ENCODE data around the gene R3HCC1L. TPM values are rescaled to one million over a fixed set of nuclear protein-coding genes. Genes with fewer than 3 reads are reported as not detected.

R3HCC1L gene
- total RNA-seq, 8 experiments from 2014 or later = 13.7 to 22.7 (median 20.0) TPM

GRCh38 chr10:98268694-98269431 lies 134.4 kb downstream of the R3HCC1L start:
- H3K27ac ChIP-seq = peak overlapping the region in 1 of 2 donors; percentile 28
- H3K4me1 ChIP-seq (replicated peaks in 1 of 2) = peaks cover 26 to 38% of the 10 kb centered on the region in 2 donors
- peak overlapping the region in 4 of 5 donors; percentile 15 to 27 (median 18) for H3K4me3 ChIP-seq
- in situ Hi-C loops (cut with MboI; ENCODE audit: low pct_unique_long_range_greater_than_20kb in 2 of 9, low sequenced_read_pairs in 9 of 9, unreplicated experiment in 9 of 9) = no loop called here
- 17 to 80% (median 42%) methylated on average over 1 to 6 of the region's 17 CpGs; no CpG with 5 or more reads in 5 of the 10 experiments for WGBS, 10 experiments
- ATAC-seq (replicated peaks in 6 of 8) = peak in 2 of 8 experiments; percentile 3 to 5

- ATAC-seq (replicated peaks in 6 of 8) = peak; percentile 7 to 57 (median 20)
- in situ Hi-C loops (cut with MboI; ENCODE audit: low pct_unique_long_range_greater_than_20kb in 2 of 9, low sequenced_read_pairs in 9 of 9, unreplicated experiment in 9 of 9) = no loop called here
- H3K4me3 ChIP-seq = no peak overlapping the region
- 20 to 73% methylated on average over 1 to 3 of the region's 8 CpGs; no CpG with 5 or more reads in 8 of the 10 experiments for WGBS, 10 experiments
- H3K27ac ChIP-seq = no peak overlapping the region
- H3K4me1 ChIP-seq (replicated peaks in 1 of 2) = peaks cover 26 to 38% of the 10 kb centered on the region in 2 donors
These were observed 135.0 kb downstream of the R3HCC1L start for GRCh38 chr10:98269435-98269912.

GRCh38 chr10:98270073-98270740 lies 135.8 kb downstream of the R3HCC1L start:
- in situ Hi-C loops (cut with MboI; ENCODE audit: low pct_unique_long_range_greater_than_20kb in 2 of 9, low sequenced_read_pairs in 9 of 9, unreplicated experiment in 9 of 9) = no loop called here
- no peak overlapping the region for H3K27ac ChIP-seq
- H3K4me1 ChIP-seq (replicated peaks in 1 of 2) = peaks cover 26 to 38% of the 10 kb centered on the region in 2 donors
- no peak for ATAC-seq (replicated peaks in 6 of 8)
- H3K4me3 ChIP-seq = no peak overlapping the region
- 8 to 83% (median 60%) methylated on average over 1 to 5 of the region's 10 CpGs; no CpG with 5 or more reads in 3 of the 10 experiments for WGBS, 10 experiments

- in situ Hi-C loops (cut with MboI; ENCODE audit: low pct_unique_long_range_greater_than_20kb in 2 of 9, low sequenced_read_pairs in 9 of 9, unreplicated experiment in 9 of 9) = no loop called here
- 80 to 85% methylated on average over 1 to 2 of the region's 2 CpGs; no CpG with 5 or more reads in 8 of the 10 experiments for WGBS, 10 experiments
- no peak overlapping the region for H3K4me3 ChIP-seq
- no peak for ATAC-seq (replicated peaks in 6 of 8)
- H3K27ac ChIP-seq = no peak overlapping the region
- H3K4me1 ChIP-seq (replicated peaks in 1 of 2) = peaks cover 23 to 34% of the 10 kb centered on the region in 2 donors
These were observed 136.3 kb downstream of the R3HCC1L start for GRCh38 chr10:98270786-98271185.

GRCh38 chr10:98272245-98272644 lies 137.8 kb downstream of the R3HCC1L start:
- WGBS, 10 experiments = 88 to 93% methylated on average over 3 to 4 of the region's 8 CpGs; no CpG with 5 or more reads in 8 of the 10 experiments
- Histone ChIP-seq H3K27ac (no peak overlapping the region), H3K4me1 (replicated peaks in 1 of 2) (peaks cover 20 to 27% of the 10 kb centered on the region in 2 donors), H3K4me3 (no peak overlapping the region)
- in situ Hi-C loops (cut with MboI; ENCODE audit: low pct_unique_long_range_greater_than_20kb in 2 of 9, low sequenced_read_pairs in 9 of 9, unreplicated experiment in 9 of 9) = no loop called here
- no peak for ATAC-seq (replicated peaks in 6 of 8)

GRCh38 chr10:98272656-98273055 lies 138.2 kb downstream of the R3HCC1L start:
- 70 to 93% (median 84%) methylated on average over 2 to 5 of the region's 10 CpGs; no CpG with 5 or more reads in 7 of the 10 experiments for WGBS, 10 experiments
- in situ Hi-C loops (cut with MboI; ENCODE audit: low pct_unique_long_range_greater_than_20kb in 2 of 9, low sequenced_read_pairs in 9 of 9, unreplicated experiment in 9 of 9) = no loop called here
- H3K4me3 ChIP-seq = no peak overlapping the region
- ATAC-seq (replicated peaks in 6 of 8) = no peak
- peaks cover 17 to 23% of the 10 kb centered on the region in 2 donors for H3K4me1 ChIP-seq (replicated peaks in 1 of 2)
- no peak overlapping the region for H3K27ac ChIP-seq

GRCh38 chr10:98273057-98273850 lies 138.8 kb downstream of the R3HCC1L start:
- Histone ChIP-seq H3K4me3 (no peak overlapping the region), H3K27ac (no peak overlapping the region), H3K4me1 (replicated peaks in 1 of 2) (peaks cover 12 to 21% of the 10 kb centered on the region in 2 donors)
- ATAC-seq (replicated peaks in 6 of 8) = no peak
- in situ Hi-C loops (cut with MboI; ENCODE audit: low pct_unique_long_range_greater_than_20kb in 2 of 9, low sequenced_read_pairs in 9 of 9, unreplicated experiment in 9 of 9) = no loop called here
- 80 to 100% (median 80%) methylated on average over 2 of the region's 9 CpGs; no CpG with 5 or more reads in 7 of the 10 experiments for WGBS, 10 experiments

GRCh38 chr10:98274562-98274961 lies 140.1 kb downstream of the R3HCC1L start:
- Histone ChIP-seq H3K4me3 (no peak overlapping the region), H3K27ac (no peak overlapping the region), H3K4me1 (replicated peaks in 1 of 2) (peaks cover 8 to 9% of the 10 kb centered on the region in 2 donors)
- in situ Hi-C loops (cut with MboI; ENCODE audit: low pct_unique_long_range_greater_than_20kb in 2 of 9, low sequenced_read_pairs in 9 of 9, unreplicated experiment in 9 of 9) = no loop called here
- no peak for ATAC-seq (replicated peaks in 6 of 8)
- WGBS, 10 experiments = 20 to 100% (median 90%) methylated on average over 1 to 3 of the region's 3 CpGs; no CpG with 5 or more reads in 5 of the 10 experiments

GRCh38 chr10:98276311-98276710 lies 141.9 kb downstream of the R3HCC1L start:
- H3K27ac ChIP-seq = no peak overlapping the region
- in situ Hi-C loops (cut with MboI; ENCODE audit: low pct_unique_long_range_greater_than_20kb in 2 of 9, low sequenced_read_pairs in 9 of 9, unreplicated experiment in 9 of 9) = no loop called here
- no peak for ATAC-seq (replicated peaks in 6 of 8)
- H3K4me3 ChIP-seq = no peak overlapping the region
- H3K4me1 ChIP-seq (replicated peaks in 1 of 2) = no peaks in the 10 kb centered on the region
- WGBS, 10 experiments = 40 to 100% (median 85%) methylated on average over 1 to 3 of the region's 3 CpGs; no CpG with 5 or more reads in 1 of the 10 experiments

GRCh38 chr10:98285416-98285815 lies 151.0 kb downstream of the R3HCC1L start:
- ATAC-seq (replicated peaks in 6 of 8) = peak in 2 of 8 experiments; percentile 41 to 78
- H3K27ac ChIP-seq = no peak overlapping the region

GRCh38 chr10:98286419-98286818 lies 152.0 kb downstream of the R3HCC1L start:
- peaks cover 0 to 19% of the 10 kb centered on the region in 2 donors for H3K4me1 ChIP-seq (replicated peaks in 1 of 2)
- no peak overlapping the region for H3K4me3 ChIP-seq
- H3K27ac ChIP-seq = no peak overlapping the region
- ATAC-seq (replicated peaks in 6 of 8) = no peak
- 75 to 91% (median 84%) methylated on average over 3 to 11 of the region's 12 CpGs; no CpG with 5 or more reads in 1 of the 10 experiments for WGBS, 10 experiments
- in situ Hi-C loops (cut with MboI; ENCODE audit: low pct_unique_long_range_greater_than_20kb in 2 of 9, low sequenced_read_pairs in 9 of 9, unreplicated experiment in 9 of 9) = no loop called here

More at GRCh38 chr10:98285416-98285815, 151.0 kb downstream of the R3HCC1L start:
- WGBS, 10 experiments = 0 to 100% (median 60%) methylated on average over 1 to 2 of the region's 2 CpGs; no CpG with 5 or more reads in 4 of the 10 experiments
- in situ Hi-C loops (cut with MboI; ENCODE audit: low pct_unique_long_range_greater_than_20kb in 2 of 9, low sequenced_read_pairs in 9 of 9, unreplicated experiment in 9 of 9) = no loop called here
- Histone ChIP-seq H3K4me3 (no peak overlapping the region), H3K4me1 (replicated peaks in 1 of 2) (peaks cover 0 to 16% of the 10 kb centered on the region in 2 donors)

GRCh38 chr10:98287321-98287720 lies 152.9 kb downstream of the R3HCC1L start:
- in situ Hi-C loops (cut with MboI; ENCODE audit: low pct_unique_long_range_greater_than_20kb in 2 of 9, low sequenced_read_pairs in 9 of 9, unreplicated experiment in 9 of 9) = no loop called here

More at GRCh38 chr10:98287321-98287720, 152.9 kb downstream of the R3HCC1L start:
- 50 to 100% (median 82%) methylated on average over 1 to 4 of the region's 5 CpGs; no CpG with 5 or more reads in 2 of the 10 experiments for WGBS, 10 experiments
- H3K27ac ChIP-seq = no peak overlapping the region
- H3K4me3 ChIP-seq = no peak overlapping the region
- H3K4me1 ChIP-seq (replicated peaks in 1 of 2) = peaks cover 0 to 19% of the 10 kb centered on the region in 2 donors
- ATAC-seq (replicated peaks in 6 of 8) = no peak

All from motor neuron (in vitro differentiated cells).